Panc1 (cell line): ENCODE data around the gene EP400. TPM values are rescaled to one million over a fixed set of nuclear protein-coding genes. Genes with fewer than 3 reads are reported as not detected.

Experiments used
- ATAC-seq: fragments of 200-7000 bp; cut with Tn5 transposase; 2 replicates; pipeline ENCODE4 v1.9.1; 2020; ENCODE audit warnings: mild to moderate bottlenecking, moderate library complexity
- BruUV-seq: library from RNA; stranded (reverse); fragments of 400-500 nt; replicated peaks from 2 replicates; lab custom pipeline; 2021; lab: Mats Ljungman, UMichigan
- CTCF ChIA-PET: fragments of 300-600 bp; sonication (Branson Sonifier 250); formaldehyde crosslinking; loops from one replicate; lab custom pipeline; 2022; ENCODE audit warnings: antibody characterized with exemption; lab: Charles Lee
- POLR2A ChIA-PET: fragments of 300-600 bp; sonication (Branson Sonifier 250); formaldehyde crosslinking; loops from one replicate; lab custom pipeline; 2022; ENCODE audit warnings: antibody characterized with exemption; lab: Charles Lee
- DNase-seq: peaks from one replicate; pipeline ENCODE4 v3.0.0-alpha.2; 2010; ENCODE audit warnings: low read depth, low spot score
- H3K27ac ChIP-seq: 2 replicates; pipeline ENCODE4 v1.5.1; 2011; ENCODE audit warnings: mild to moderate bottlenecking, low read length, inconsistent platforms
- H3K27me3 ChIP-seq: fragments of 200-500 bp; sonication (Bioruptor generic); 2 replicates; pipeline ENCODE4 v1.6.0; 2014; ENCODE audit warnings: low read length, inconsistent platforms; ENCODE audit not compliant: control insufficient read depth, insufficient read depth
- H3K36me3 ChIP-seq: fragments of 200-500 bp; sonication (Bioruptor generic); 2 replicates; pipeline ENCODE4 v1.5.1; 2014; ENCODE audit warnings: inconsistent platforms, mild to moderate bottlenecking, low read length, moderate library complexity; ENCODE audit not compliant: control insufficient read depth, insufficient read depth
- H3K4me1 ChIP-seq: 2 replicates; pipeline ENCODE4 v1.5.1; 2011; ENCODE audit warnings: inconsistent platforms, mild to moderate bottlenecking, low read length, moderate library complexity; ENCODE audit not compliant: control insufficient read depth, insufficient read depth
- H3K4me3 ChIP-seq, 2 experiments: 2 replicates each; pipeline ENCODE4 v1.5.1; 2011 to 2012; ENCODE audit warnings: low read depth in 2 of 2, low read length in 2 of 2, mild to moderate bottlenecking in 2 of 2, inconsistent platforms in 1 of 2, moderate library complexity in 1 of 2
- H3K9me3 ChIP-seq: fragments of 200-500 bp; sonication (Bioruptor generic); 2 replicates; pipeline ENCODE4 v1.5.1; 2014; ENCODE audit warnings: low read depth, mild to moderate bottlenecking, inconsistent platforms, low read length, moderate library complexity; ENCODE audit not compliant: control insufficient read depth, insufficient read depth
- CTCF ChIP-seq: fragments of 450-650 bp; IDR thresholded peaks from 2 replicates; pipeline ENCODE4 v1.5.1; 2017; ENCODE audit warnings: mild to moderate bottlenecking
- POLR2AphosphoS5 ChIP-seq: IDR thresholded peaks from 2 replicates; pipeline ENCODE4 v1.6.1; 2012; ENCODE audit warnings: mild to moderate bottlenecking, low read depth, low read length, moderate library complexity
- REST ChIP-seq, 2 experiments: IDR thresholded peaks; 2 replicates each; pipeline ENCODE4 v1.6.1; 2011 to 2012; ENCODE audit warnings: low read depth in 2 of 2, control low read depth in 1 of 2, low read length in 1 of 2, mild to moderate bottlenecking in 1 of 2, moderate library complexity in 1 of 2; ENCODE audit not compliant: insufficient read depth in 1 of 2
- SIN3A ChIP-seq: IDR thresholded peaks from 2 replicates; pipeline ENCODE4 v1.6.1; 2012; ENCODE audit warnings: low read depth, mild to moderate bottlenecking, low read length, moderate library complexity, borderline replicate concordance; ENCODE audit not compliant: insufficient read depth
- TCF7L2 ChIP-seq: IDR thresholded peaks from 2 replicates; pipeline ENCODE4 v1.6.1; 2011; ENCODE audit warnings: mild to moderate bottlenecking, low read depth, low read length, inconsistent platforms
- in situ Hi-C: cut with HindIII; loops from 2 replicates; pipeline ENCODE4 v1.10.0; 2016; ENCODE audit warnings: low sequenced_read_pairs, low pct_unique_long_range_greater_than_20kb
- intact Hi-C: fragments of 100-400 bp; cut with micrococcal nuclease; formaldehyde crosslinking; loops from one replicate; pipeline ENCODE4 v1.10.0; 2022; ENCODE audit not compliant: unreplicated experiment
- total RNA-seq: library from RNA; stranded (reverse); gene quantifications from one replicate; pipeline ENCODE4 v1.2.1, GENCODE V29; 2021; ENCODE audit not compliant: unreplicated experiment

EP400 gene
- total RNA-seq, 1 experiment from 2014 or later: 59.4 TPM

- H3K4me3 ChIP-seq: no peak overlapping the region
- BruUV-seq: no TSS peak
- TF ChIP-seq TCF7L2 (no peak), REST (IDR thresholded peaks at IDR 0.05; ENCODE audit: insufficient read depth in 1 of 2, low read depth in 2 of 2, low read length in 1 of 2) (no peak), SIN3A (no peak), POLR2AphosphoS5 (no peak), CTCF (no peak)
These were observed 41.4 kb upstream of the EP400 start for GRCh38 chr12:131908092-131909080.

GRCh38 chr12:131909081-131909751, 40.5 kb upstream of the EP400 start:
- H3K4me3 ChIP-seq: no peak overlapping the region
- H3K4me1 ChIP-seq: peaks cover 9% of the 10 kb centered on the region
- no peak overlapping the region for H3K27ac ChIP-seq
- in situ Hi-C loops: no loop called here
- H3K9me3 ChIP-seq: no peaks in the 10 kb centered on the region
- no peaks in the 10 kb centered on the region for H3K27me3 ChIP-seq
- ChIA-PET CTCF (no interaction called here), POLR2A (no interaction called here)
- no peaks in the 10 kb centered on the region for H3K36me3 ChIP-seq
- no peak for DNase-seq
- TF ChIP-seq POLR2AphosphoS5: no peak
- no peak for TF ChIP-seq SIN3A
- no peak for TF ChIP-seq CTCF
- no peak for TF ChIP-seq TCF7L2
- no peak for TF ChIP-seq REST (IDR thresholded peaks at IDR 0.05; ENCODE audit: insufficient read depth in 1 of 2, low read depth in 2 of 2, low read length in 1 of 2)
- BruUV-seq: no TSS peak
- ATAC-seq: no peak
- intact Hi-C loops: no loop called here

More at GRCh38 chr12:131908092-131909080, 41.4 kb upstream of the EP400 start:
- H3K27me3 ChIP-seq: no peaks in the 10 kb centered on the region
- no peak for DNase-seq
- POLR2A ChIA-PET: no interaction called here
- H3K4me1 ChIP-seq: peaks cover 9% of the 10 kb centered on the region
- intact Hi-C loops (no loop called here), in situ Hi-C loops (no loop called here)
- CTCF ChIA-PET: no interaction called here
- ATAC-seq: no peak
- no peak overlapping the region for H3K27ac ChIP-seq
- H3K9me3 ChIP-seq: no peaks in the 10 kb centered on the region
- H3K36me3 ChIP-seq: no peaks in the 10 kb centered on the region
